IPS-11a (cell line): ENCODE data around the gene QSOX2.
"Not testable (repeated sequence)": the region's sequence is repeated elsewhere in the genome, so short reads cannot be mapped to it uniquely, and the experiment has no call there.

Experiments used
- H3K4me3 ChIP-seq: one replicate; pipeline ENCODE4 v1.5.1; 2013; ENCODE audit warnings: low read depth, low read length, control low read depth

QSOX2 gene

DNA sequence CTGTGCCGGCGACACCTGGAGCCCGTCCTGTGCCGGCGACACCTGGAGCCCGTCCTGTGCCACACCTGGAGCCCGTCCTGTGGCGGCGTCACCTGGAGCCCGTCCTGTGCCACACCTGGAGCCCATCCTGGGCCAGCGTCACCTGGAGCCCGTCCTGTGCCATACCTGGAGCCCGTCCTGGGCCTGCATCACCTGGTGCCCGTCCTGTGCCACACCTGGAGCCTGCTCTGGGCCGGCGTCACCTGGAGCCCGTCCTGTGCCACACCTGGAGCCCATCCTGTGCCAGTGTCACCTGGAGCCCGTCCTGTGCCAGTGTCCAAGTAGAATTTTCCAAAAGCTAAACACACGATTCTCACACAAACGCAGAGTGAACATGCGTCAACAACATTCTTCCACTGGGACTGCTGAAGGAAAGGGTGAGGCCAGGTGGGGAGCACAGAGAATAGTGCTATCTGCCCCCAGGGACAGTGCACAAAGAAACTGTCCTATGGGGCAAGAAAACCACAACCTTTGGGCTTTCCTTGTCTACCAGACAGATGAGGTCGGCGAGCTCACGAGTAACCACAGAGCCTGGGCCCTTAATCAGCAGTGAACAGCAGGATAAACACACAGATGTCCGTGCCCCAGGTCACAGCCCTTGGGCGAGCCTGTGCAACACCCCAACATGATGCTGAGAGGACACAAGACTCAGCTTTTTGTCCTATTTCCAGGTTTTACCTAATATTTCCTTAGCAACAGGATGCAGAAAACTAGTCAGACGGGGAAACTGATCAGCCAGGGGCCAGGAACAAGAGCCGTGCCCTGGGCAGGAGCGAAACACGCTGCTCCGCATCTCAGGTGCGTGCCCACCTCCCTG is 7.9 kb downstream of the QSOX2 start:
- H3K4me3 ChIP-seq: no peak overlapping the region

- not testable (repeated sequence) for H3K4me3 ChIP-seq
Observed at GRCh38 chr9:136236471-136237410, 8.9 kb downstream of the QSOX2 start.

- no peak overlapping the region for H3K4me3 ChIP-seq
Observed at GRCh38 chr9:136235709-136236455, 9.7 kb downstream of the QSOX2 start.

DNA sequence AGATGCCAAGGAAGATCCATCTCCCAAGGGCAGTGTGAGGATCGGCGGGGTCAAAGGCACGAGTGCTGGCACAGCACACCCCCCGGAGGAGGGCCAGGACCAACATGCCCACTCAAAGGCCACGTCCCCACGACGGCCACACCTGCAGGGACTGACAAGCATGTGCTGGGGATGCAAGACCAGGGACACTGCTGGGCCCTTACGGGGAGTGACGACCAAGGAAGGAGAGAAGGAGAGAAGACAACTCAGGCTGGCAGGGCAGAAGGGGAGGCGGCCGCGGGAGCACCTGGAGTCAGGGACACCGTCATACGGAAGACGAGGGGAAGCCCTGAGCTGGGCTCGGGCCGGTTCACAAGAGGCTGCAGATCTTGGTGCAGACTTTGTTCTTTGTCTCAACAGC is 10.4 kb downstream of the QSOX2 start:
- H3K4me3 ChIP-seq: no peak overlapping the region

- no peak overlapping the region for H3K4me3 ChIP-seq
Observed at GRCh38 chr9:136234597-136234996, 11.0 kb downstream of the QSOX2 start.

GRCh38 chr9:136233868-136234267 is 11.7 kb downstream of the QSOX2 start:
- no peak overlapping the region for H3K4me3 ChIP-seq

GRCh38 chr9:136233411-136233810 is 12.2 kb downstream of the QSOX2 start:
- H3K4me3 ChIP-seq: no peak overlapping the region

- no peak overlapping the region for H3K4me3 ChIP-seq
Observed at GRCh38 chr9:136232969-136233368, 12.6 kb downstream of the QSOX2 start.

DNA sequence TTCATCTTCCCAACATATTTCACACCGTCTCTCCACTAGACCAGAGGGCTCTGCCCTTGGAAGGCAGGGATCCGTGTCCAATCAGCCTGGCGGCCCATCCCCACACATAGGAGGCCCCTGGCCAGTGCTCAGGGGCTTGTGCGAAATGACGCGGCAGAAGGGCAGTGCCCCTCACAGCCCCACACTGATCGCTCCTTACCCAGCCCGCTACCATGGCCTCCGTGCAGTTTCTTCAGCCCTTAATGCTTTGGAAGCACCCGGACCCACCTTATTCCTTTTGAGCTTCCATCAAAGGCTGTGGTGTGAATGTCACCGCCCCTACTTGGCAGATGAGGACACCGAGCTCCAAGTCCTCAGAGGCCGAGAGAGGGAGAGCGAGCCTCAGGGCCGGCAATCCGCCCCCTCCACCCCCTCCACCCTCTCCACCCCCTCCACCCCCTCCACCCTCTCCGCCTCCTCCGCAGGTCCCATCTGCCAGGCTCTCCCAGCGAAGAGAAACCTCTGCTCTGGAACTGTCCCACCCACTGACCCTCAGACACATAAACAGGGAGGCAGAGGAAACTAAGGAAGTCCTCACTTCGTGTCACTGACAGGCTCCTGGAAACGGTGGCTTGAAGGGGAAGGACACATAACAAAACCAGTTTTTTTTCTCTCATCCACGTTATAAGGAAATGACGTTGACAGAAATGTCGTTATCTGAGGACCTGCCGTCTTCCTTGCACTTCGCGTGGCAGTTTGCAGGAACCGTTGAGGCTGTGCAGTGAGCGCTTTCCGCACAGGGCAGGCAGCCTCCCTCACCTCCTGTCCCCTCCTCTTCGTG is 13.9 kb downstream of the QSOX2 start:
- no peak overlapping the region for H3K4me3 ChIP-seq

DNA sequence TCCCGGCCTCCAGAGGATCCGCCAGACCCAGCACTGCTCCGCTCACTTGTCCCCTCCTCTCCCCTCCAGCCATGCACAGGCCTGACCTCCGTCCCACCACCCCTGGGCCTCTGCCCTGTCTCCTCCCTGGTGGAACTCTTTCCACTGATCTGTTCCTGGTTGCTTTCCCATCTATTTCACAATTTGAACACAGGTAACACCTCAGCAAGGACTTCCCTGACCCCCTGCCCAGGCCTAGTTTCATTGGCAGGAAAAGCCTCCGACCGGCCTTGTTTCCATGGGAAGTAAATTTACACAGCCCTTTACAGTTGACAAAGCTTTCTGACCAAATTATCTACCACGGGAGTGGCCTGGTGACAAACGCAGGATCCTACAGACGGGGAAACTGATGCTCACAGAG is 14.8 kb downstream of the QSOX2 start:
- no peak overlapping the region for H3K4me3 ChIP-seq

GRCh38 chr9:136230365-136230764 is 15.2 kb downstream of the QSOX2 start:
- no peak overlapping the region for H3K4me3 ChIP-seq

GRCh38 chr9:136229096-136230065 is 16.2 kb downstream of the QSOX2 start:
- no peak overlapping the region for H3K4me3 ChIP-seq

DNA sequence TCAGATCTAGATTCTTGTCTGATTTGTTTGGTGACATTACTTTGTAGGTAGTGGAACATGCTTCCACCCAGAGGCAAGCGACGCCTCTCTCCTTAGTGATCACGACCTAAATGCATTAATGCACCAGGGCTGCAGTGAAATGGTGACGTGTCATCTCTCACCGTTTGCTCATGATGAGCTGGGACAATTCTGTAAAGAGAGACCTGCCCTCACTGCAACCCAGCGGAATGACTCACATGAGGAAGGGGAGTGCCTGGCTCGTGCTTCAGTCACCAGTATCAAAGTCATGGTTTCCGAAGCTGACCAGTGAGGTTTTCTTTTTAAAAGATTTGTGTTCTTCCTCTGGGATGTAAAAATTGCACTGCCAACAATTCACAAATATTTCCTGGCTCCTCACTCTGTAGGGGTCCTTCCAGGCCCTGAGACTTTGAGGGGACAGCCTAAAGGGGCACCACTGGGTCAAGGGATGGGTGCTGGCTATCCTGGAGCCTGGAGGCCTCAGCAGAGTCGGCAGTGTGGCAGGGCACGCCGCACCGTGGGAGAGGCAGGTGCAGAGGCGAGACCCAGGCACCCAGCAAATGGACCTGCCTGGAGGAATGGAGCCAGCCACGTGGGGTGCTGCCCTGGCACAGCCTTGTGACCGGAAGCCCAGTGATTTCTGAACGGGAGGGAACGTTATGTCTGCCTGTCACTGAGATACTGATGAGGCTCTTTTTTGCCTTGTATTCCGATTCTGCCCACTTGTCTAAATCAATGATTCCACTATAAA is 17.3 kb downstream of the QSOX2 start:
- H3K4me3 ChIP-seq: no peak overlapping the region

- no peak overlapping the region for H3K4me3 ChIP-seq
Observed at GRCh38 chr9:136226680-136227407, 18.8 kb downstream of the QSOX2 start.

DNA sequence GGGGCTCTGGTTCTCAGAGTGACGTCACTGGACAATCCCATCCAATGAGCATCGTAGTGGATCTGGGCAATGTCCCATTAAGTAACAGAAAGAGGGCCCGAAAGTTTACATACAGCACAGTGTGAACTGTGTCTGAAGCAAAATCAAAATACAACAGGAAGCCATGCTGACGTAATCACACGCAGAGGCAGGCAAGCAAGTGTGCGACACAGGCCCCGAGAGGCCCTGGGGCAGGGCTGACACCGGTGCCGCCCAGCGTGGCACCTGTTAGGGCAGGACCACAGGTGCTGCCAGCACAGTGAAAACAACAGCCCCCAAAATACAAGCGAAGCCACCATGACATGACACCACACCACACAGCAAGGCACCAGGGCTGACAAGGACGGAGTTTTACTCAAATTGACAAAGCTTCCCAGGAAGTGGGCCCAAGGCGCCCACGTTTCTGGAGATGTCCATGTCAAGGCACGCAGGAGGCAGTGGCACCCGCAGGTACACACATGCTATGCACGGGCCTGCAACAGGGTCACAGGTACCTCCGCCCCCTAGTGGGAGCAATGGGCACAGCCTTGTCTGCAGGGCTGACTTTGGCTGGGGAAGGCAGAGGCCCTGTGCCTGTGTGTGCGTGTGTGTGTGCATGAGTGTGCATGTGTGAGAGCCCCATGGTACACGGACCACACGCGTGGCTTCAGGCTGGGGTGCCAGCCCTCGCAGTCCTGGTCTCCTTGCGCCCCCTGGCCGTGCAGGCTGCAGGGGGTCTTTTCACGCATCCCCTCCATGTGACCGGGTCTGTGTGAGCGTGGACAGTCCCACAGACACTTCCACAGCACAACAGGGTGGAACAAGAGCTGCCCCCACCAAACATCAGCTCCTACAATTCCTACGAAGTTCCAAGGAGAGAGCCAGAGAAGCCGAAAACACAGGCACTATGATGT is 19.6 kb downstream of the QSOX2 start:
- H3K4me3 ChIP-seq: no peak overlapping the region

GRCh38 chr9:136225366-136225747 is 20.3 kb downstream of the QSOX2 start:
- H3K4me3 ChIP-seq: no peak overlapping the region
